HepG2 (cell line): ENCODE results near the gene CIROP. TPM values are rescaled to one million over a fixed set of nuclear protein-coding genes. Genes with fewer than 3 reads are reported as not detected.

Experiments
- AGO2 ChIP-seq: fragments of 200-400 bp; formaldehyde crosslinking; optimal IDR thresholded peaks from 2 replicates; pipeline ENCODE3; 2017; ENCODE audit warnings: mild to moderate bottlenecking, low read depth, low read length, moderate library complexity
- AHR ChIP-seq: IDR thresholded peaks from 2 replicates; pipeline ENCODE4 v1.6.1; 2018; ENCODE audit warnings: missing genetic modification reagents, missing compliant biosample characterization
- FOXK1 ChIP-seq: sonication (generic); formaldehyde crosslinking; IDR thresholded peaks from 2 replicates; pipeline ENCODE4 v1.4.0; 2020; ENCODE audit warnings: low read depth, missing genetic modification reagents, borderline replicate concordance
- GTF3A ChIP-seq: sonication (generic); formaldehyde crosslinking; conservative IDR thresholded peaks from 2 replicates; pipeline ENCODE4 v1.4.0; 2020; ENCODE audit warnings: mild to moderate bottlenecking, missing genetic modification reagents
- HMG20B ChIP-seq: conservative IDR thresholded peaks from 2 replicates; pipeline ENCODE4 v1.6.1; 2016; ENCODE audit warnings: missing genetic modification reagents, missing compliant biosample characterization
- PRDM10 ChIP-seq: sonication (generic); formaldehyde crosslinking; IDR thresholded peaks from 2 replicates; pipeline ENCODE4 v1.4.0; 2020; ENCODE audit warnings: low read depth, missing genetic modification reagents
- PRMT3 ChIP-seq: sonication (generic); formaldehyde crosslinking; IDR thresholded peaks from 2 replicates; pipeline ENCODE4 v1.8.1; 2022; ENCODE audit warnings: low read depth, mild to moderate bottlenecking, moderate library complexity, missing genetic modification reagents, borderline replicate concordance
- ZNF12 ChIP-seq: sonication (generic); formaldehyde crosslinking; IDR thresholded peaks from 2 replicates; pipeline ENCODE4 v1.5.0; 2020; ENCODE audit warnings: missing genetic modification reagents
- ZNF615 ChIP-seq: sonication (generic); formaldehyde crosslinking; IDR thresholded peaks from 2 replicates; pipeline ENCODE4 v1.5.0; 2020; ENCODE audit warnings: mild to moderate bottlenecking, missing genetic modification reagents, borderline replicate concordance
- ZNF616 ChIP-seq: sonication (generic); formaldehyde crosslinking; IDR thresholded peaks from 2 replicates; pipeline ENCODE4 v1.5.0; 2020; ENCODE audit warnings: low read depth, mild to moderate bottlenecking, missing genetic modification reagents
- ZNF687 ChIP-seq: sonication (generic); formaldehyde crosslinking; IDR thresholded peaks from 2 replicates; pipeline ENCODE4 v1.5.1; 2020; ENCODE audit warnings: mild to moderate bottlenecking, missing genetic modification reagents, moderate library complexity
- ZNF724P ChIP-seq: sonication (generic); formaldehyde crosslinking; IDR thresholded peaks from 2 replicates; pipeline ENCODE4 v1.8.0; 2022; ENCODE audit warnings: missing genetic modification reagents, borderline replicate concordance
- ZNF770 ChIP-seq: sonication (generic); formaldehyde crosslinking; IDR thresholded peaks from 2 replicates; pipeline ENCODE4 v1.5.0; 2020; ENCODE audit warnings: mild to moderate bottlenecking, missing genetic modification reagents
- ZNF788 ChIP-seq: sonication (generic); formaldehyde crosslinking; IDR thresholded peaks from 2 replicates; pipeline ENCODE4 v1.5.0; 2020; ENCODE audit warnings: mild to moderate bottlenecking, missing genetic modification reagents, borderline replicate concordance
- polyA plus RNA-seq, 8 experiments: library from polyadenylated mRNA; depleted of rRNA in 3 of 8; stranded (reverse) in 7 of 8; unstranded in 1 of 8; fragments of >200 nt; fragmentation: Illumina TruSeq in 4 of 8; extraction: Trizol in 4 of 8; gene quantifications; 2 replicates each; pipeline versions ENCODE4 v1.2.1 to v1.2.3, GENCODE V29; 2011 to 2016; ENCODE audit warnings: low read depth in 4 of 8, missing spikeins in 1 of 8, mixed read lengths in 1 of 8; ENCODE audit not compliant: insufficient read depth in 1 of 8
- total RNA-seq, 5 experiments: library from RNA; depleted of rRNA; stranded (reverse); fragments of >200 nt; fragmentation: Illumina TruSeq; extraction: Trizol; gene quantifications; 2 replicates each; pipeline ENCODE4 v1.2.3, GENCODE V29; 2016; ENCODE audit warnings: low read depth in 1 of 5
- TF ChIP-seq, protein P1 (sequence below): IDR thresholded peaks from 2 replicates; pipeline ENCODE4 v1.6.1; 2018; ENCODE audit warnings: missing genetic modification reagents, mild to moderate bottlenecking, missing compliant biosample characterization
- TF ChIP-seq, protein P2 (sequence below): sonication (generic); formaldehyde crosslinking; IDR thresholded peaks from 2 replicates; pipeline ENCODE4 v1.8.0; 2022; ENCODE audit warnings: mild to moderate bottlenecking, missing genetic modification reagents, moderate library complexity

The CIROP gene
- total and polyA plus RNA-seq, 2 of the 13 experiments (the other 11 are each of a cell fraction or from before 2014, with no cell fraction given), result 0.07 TPM; not detected in 1

DNA sequence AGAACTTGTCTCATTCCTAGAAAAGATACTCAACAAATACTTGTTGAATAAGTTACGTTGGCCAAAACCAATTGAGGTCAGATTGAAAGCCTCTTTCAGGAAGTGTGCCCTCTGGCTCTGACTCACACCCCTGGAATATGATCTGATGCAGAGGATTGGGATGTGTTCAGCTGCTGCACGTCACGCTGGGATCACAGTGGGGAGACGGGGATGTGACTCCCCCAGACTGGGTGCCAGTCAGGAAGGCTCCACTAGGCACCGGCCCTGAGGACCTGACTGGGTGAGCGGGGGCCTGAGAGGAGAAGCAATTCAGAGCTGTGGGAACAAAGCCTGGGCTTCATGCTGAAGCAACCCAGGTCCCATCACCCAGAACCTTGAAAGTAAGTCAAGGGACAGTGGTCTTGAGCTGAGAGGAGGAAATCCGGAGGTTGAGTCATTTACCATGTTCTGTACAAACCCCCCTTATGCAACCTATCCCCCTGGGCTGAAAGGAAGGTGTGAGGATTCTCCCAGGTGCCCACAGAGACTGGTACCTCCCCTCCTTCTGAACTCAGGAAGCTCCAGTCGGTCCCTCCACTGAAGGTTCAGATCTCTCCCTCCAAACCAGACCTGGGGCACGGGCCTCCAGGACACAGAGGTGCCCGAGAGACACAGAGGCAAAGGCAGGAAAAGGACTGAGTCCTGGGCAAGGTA lies 10.4 kb upstream of the CIROP start (continued):
- TF ChIP-seq ZNF724P (0 out of 2 replicates have a peak, but pooled peaks have one; percentile 29), ZNF687 (CRISPR knock-in tag) (peak; percentile 30; the same call in 1 of the 2 replicates), AHR (CRISPR knock-in tag) (0 out of 2 replicates have a peak, but pooled peaks have one; percentile 41), GTF3A (no peak), ZNF615 (CRISPR knock-in tag) (no peak), ZNF12 (peak; percentile 74), ZNF788 (CRISPR knock-in tag) (no peak), ZNF770 (CRISPR knock-in tag) (no peak), PRMT3 (CRISPR knock-in tag) (no peak), FOXK1 (CRISPR knock-in tag) (no peak), ZNF616 (CRISPR knock-in tag) (no peak), AGO2 (no peak), HMG20B (no peak), PRDM10 (CRISPR knock-in tag) (no peak)
- TF ChIP-seq, protein P1, sequence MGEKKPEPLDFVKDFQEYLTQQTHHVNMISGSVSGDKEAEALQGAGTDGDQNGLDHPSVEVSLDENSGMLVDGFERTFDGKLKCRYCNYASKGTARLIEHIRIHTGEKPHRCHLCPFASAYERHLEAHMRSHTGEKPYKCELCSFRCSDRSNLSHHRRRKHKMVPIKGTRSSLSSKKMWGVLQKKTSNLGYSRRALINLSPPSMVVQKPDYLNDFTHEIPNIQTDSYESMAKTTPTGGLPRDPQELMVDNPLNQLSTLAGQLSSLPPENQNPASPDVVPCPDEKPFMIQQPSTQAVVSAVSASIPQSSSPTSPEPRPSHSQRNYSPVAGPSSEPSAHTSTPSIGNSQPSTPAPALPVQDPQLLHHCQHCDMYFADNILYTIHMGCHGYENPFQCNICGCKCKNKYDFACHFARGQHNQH (CRISPR knock-in tag), result no peak
- TF ChIP-seq, protein P2, sequence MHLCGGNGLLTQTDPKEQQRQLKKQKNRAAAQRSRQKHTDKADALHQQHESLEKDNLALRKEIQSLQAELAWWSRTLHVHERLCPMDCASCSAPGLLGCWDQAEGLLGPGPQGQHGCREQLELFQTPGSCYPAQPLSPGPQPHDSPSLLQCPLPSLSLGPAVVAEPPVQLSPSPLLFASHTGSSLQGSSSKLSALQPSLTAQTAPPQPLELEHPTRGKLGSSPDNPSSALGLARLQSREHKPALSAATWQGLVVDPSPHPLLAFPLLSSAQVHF, result 0 out of 2 replicates have a peak, but pooled peaks have one; percentile 17
